HG03457 (cell line): ENCODE measurements around the gene QARS1.

Experiments
- ATAC-seq: cut with Tn5 transposase; IDR thresholded peaks from one replicate; pipeline ENCODE4 v1.9.1; 2021; ENCODE audit warnings: moderate number of reproducible peaks; ENCODE audit not compliant: unreplicated experiment

Gene QARS1

GRCh38 chr3:49054344-49054862, 50.2 kb downstream of the QARS1 start:
- ATAC-seq, result no peak

- ATAC-seq, result no peak
Observed at GRCh38 chr3:49053543-49053942, 51.0 kb downstream of the QARS1 start.
